ENCODE data around the gene BACE2. TPM values are rescaled to one million over a fixed set of nuclear protein-coding genes. Genes with fewer than 3 reads are reported as not detected.
"Not testable (repeated sequence)": the region's sequence is repeated elsewhere in the genome, so short reads cannot be mapped to it uniquely, and the experiment has no call there.

BACE2 gene
- polyA plus RNA-seq, 1 donor (not counting 4 experiments of a cell fraction or from before 2014, with no cell fraction given), result 130 TPM

- no peak overlapping the region for H3K9ac ChIP-seq (ENCODE audit: control insufficient read depth, extremely low read depth, insufficient read depth, low read length)
- no peaks in the 10 kb centered on the region for H3K79me2 ChIP-seq (ENCODE audit: control insufficient read depth, insufficient read depth, low read length)
- H4K20me1 ChIP-seq (ENCODE audit: control insufficient read depth, extremely low read depth, insufficient read depth, low read length), result no peaks in the 10 kb centered on the region
- dilution Hi-C loops (cut with MboI; ENCODE audit: extremely low pct_ligation_motif_present, low sequenced_read_pairs), result no loop called here
- no peaks in the 10 kb centered on the region for H3K27me3 ChIP-seq (ENCODE audit: control insufficient read depth, extremely low read depth, insufficient read depth, low read length)
- no peak for TF ChIP-seq EZH2 (IDR thresholded peaks at IDR 0.05; ENCODE audit: low read length)
- no peak for TF ChIP-seq CTCF (optimal IDR thresholded peaks at IDR 0.05 in 1 of 3, IDR thresholded peaks at IDR 0.05 in 1 of 3, conservative IDR thresholded peaks at IDR 0.05 in 1 of 3; ENCODE audit: extremely low read depth in 1 of 3, insufficient read depth in 2 of 3, low read length in 3 of 3)
- no peak for FAIRE-seq
- no peak overlapping the region for H2AFZ ChIP-seq (ENCODE audit: control insufficient read depth, low read length)
- no peaks in the 10 kb centered on the region for H3K9me3 ChIP-seq (ENCODE audit: control insufficient read depth, low read depth, low read length)
- H3K4me2 ChIP-seq (ENCODE audit: control insufficient read depth, extremely low read depth, insufficient read depth, low read depth, low read length), result no peak overlapping the region
- H3K36me3 ChIP-seq (ENCODE audit: control insufficient read depth in 2 of 2, extremely low read depth in 1 of 2, insufficient read depth in 2 of 2, low read length in 2 of 2), result peaks cover 20 to 26% of the 10 kb centered on the region in 2 experiments
- H3K4me1 ChIP-seq (ENCODE audit: control insufficient read depth, extremely low read depth, insufficient read depth, low read length), result no peaks in the 10 kb centered on the region
- H3K27ac ChIP-seq (ENCODE audit: control insufficient read depth, insufficient read depth, low read length), result no peak overlapping the region
- H3K9me1 ChIP-seq (ENCODE audit: control insufficient read depth, extremely low read depth, insufficient read depth, low read length), result no peaks in the 10 kb centered on the region
- no peak overlapping the region for H3K4me3 ChIP-seq (ENCODE audit: control insufficient read depth in 2 of 3, extremely low read depth in 1 of 3, insufficient read depth in 2 of 3, low read depth in 1 of 3, low read length in 3 of 3)
- no peak for DNase-seq (ENCODE audit: low read depth, low spot score)
Observed at GRCh38 chr21:41236352-41236973, 68.5 kb downstream of the BACE2 start.

GRCh38 chr21:41238081-41238796, 70.3 kb downstream of the BACE2 start:
- DNase-seq (ENCODE audit: low read depth, low spot score); H3K27ac ChIP-seq (ENCODE audit: control insufficient read depth, insufficient read depth, low read length); dilution Hi-C loops (cut with MboI; ENCODE audit: extremely low pct_ligation_motif_present, low sequenced_read_pairs); H3K9ac ChIP-seq (ENCODE audit: control insufficient read depth, extremely low read depth, insufficient read depth, low read length); H3K79me2 ChIP-seq (ENCODE audit: control insufficient read depth, insufficient read depth, low read length); H4K20me1 ChIP-seq (ENCODE audit: control insufficient read depth, extremely low read depth, insufficient read depth, low read length); H3K4me3 ChIP-seq (ENCODE audit: control insufficient read depth in 2 of 3, extremely low read depth in 1 of 3, insufficient read depth in 2 of 3, low read depth in 1 of 3, low read length in 3 of 3); FAIRE-seq; H2AFZ ChIP-seq (ENCODE audit: control insufficient read depth, low read length); H3K4me2 ChIP-seq (ENCODE audit: control insufficient read depth, extremely low read depth, insufficient read depth, low read depth, low read length); H3K4me1 ChIP-seq (ENCODE audit: control insufficient read depth, extremely low read depth, insufficient read depth, low read length); H3K9me1 ChIP-seq (ENCODE audit: control insufficient read depth, extremely low read depth, insufficient read depth, low read length); H3K27me3 ChIP-seq (ENCODE audit: control insufficient read depth, extremely low read depth, insufficient read depth, low read length); H3K9me3 ChIP-seq (ENCODE audit: control insufficient read depth, low read depth, low read length): not testable (repeated sequence)
- H3K36me3 ChIP-seq (ENCODE audit: control insufficient read depth in 2 of 2, extremely low read depth in 1 of 2, insufficient read depth in 2 of 2, low read length in 2 of 2), result peaks cover 16 to 22% of the 10 kb centered on the region in 2 experiments

All from keratinocyte (primary cell).